H9 (cell line): ENCODE measurements around the gene ACSL3. TPM values are rescaled to one million over a fixed set of nuclear protein-coding genes. Genes with fewer than 3 reads are reported as not detected.

Experiments used
- DNase-seq: peaks from one replicate; pipeline ENCODE4 v3.0.0-alpha.2; 2017
- H2AFZ ChIP-seq: one replicate; pipeline ENCODE4 v1.6.1; 2013; ENCODE audit warnings: mild to moderate bottlenecking, low read length, control low read depth, moderate library complexity
- H2AK5ac ChIP-seq: 2 replicates; pipeline ENCODE4 v1.6.1; 2013; ENCODE audit warnings: low read length, control low read depth, mixed read lengths; ENCODE audit not compliant: insufficient read length
- H2BK120ac ChIP-seq: one replicate; pipeline ENCODE4 v1.6.1; 2013; ENCODE audit warnings: low read depth, mild to moderate bottlenecking, low read length, control low read depth, inconsistent platforms; ENCODE audit not compliant: poor library complexity, severe bottlenecking
- H2BK12ac ChIP-seq: 2 replicates; pipeline ENCODE4 v1.6.1; 2013; ENCODE audit warnings: low read length, control low read depth, mixed read lengths, low read depth; ENCODE audit not compliant: insufficient read length
- H2BK15ac ChIP-seq: 2 replicates; pipeline ENCODE4 v1.6.1; 2013; ENCODE audit warnings: low read depth, low read length, control low read depth
- H2BK20ac ChIP-seq: one replicate; pipeline ENCODE4 v1.6.1; 2013; ENCODE audit warnings: low read depth, mild to moderate bottlenecking, low read length, control low read depth, inconsistent platforms; ENCODE audit not compliant: poor library complexity, severe bottlenecking
- H2BK5ac ChIP-seq: 2 replicates; pipeline ENCODE4 v1.6.1; 2013; ENCODE audit warnings: low read length, control low read depth, mixed read lengths; ENCODE audit not compliant: insufficient read length
- H3K14ac ChIP-seq: 2 replicates; pipeline ENCODE4 v1.6.1; 2013; ENCODE audit warnings: low read length, control low read depth; ENCODE audit not compliant: insufficient read depth
- H3K18ac ChIP-seq: 2 replicates; pipeline ENCODE4 v1.6.1; 2013; ENCODE audit warnings: low read depth, mild to moderate bottlenecking, mixed read lengths, low read length, control low read depth; ENCODE audit not compliant: insufficient read length
- H3K23ac ChIP-seq: 2 replicates; pipeline ENCODE4 v1.6.1; 2013; ENCODE audit warnings: low read length, control low read depth, mixed read lengths, low read depth; ENCODE audit not compliant: insufficient read length
- H3K23me2 ChIP-seq: 2 replicates; pipeline ENCODE4 v1.6.1; 2013; ENCODE audit warnings: low read depth, mild to moderate bottlenecking, mixed read lengths, low read length, control low read depth; ENCODE audit not compliant: insufficient read length, poor library complexity, severe bottlenecking
- H3K27ac ChIP-seq: 2 replicates; pipeline ENCODE4 v1.5.1; 2013; ENCODE audit warnings: low read length, control low read depth, mixed read lengths, low read depth; ENCODE audit not compliant: insufficient read length
- H3K27me3 ChIP-seq: 2 replicates; pipeline ENCODE4 v1.6.1; 2013; ENCODE audit warnings: low read length, control low read depth, inconsistent platforms; ENCODE audit not compliant: insufficient read depth
- H3K4ac ChIP-seq: 2 replicates; pipeline ENCODE4 v1.6.1; 2013; ENCODE audit warnings: low read depth, mild to moderate bottlenecking, control low read depth, inconsistent platforms, low read length, moderate library complexity
- H3K4me1 ChIP-seq: 2 replicates; pipeline ENCODE4 v1.6.1; 2013; ENCODE audit warnings: low read length, control low read depth, inconsistent platforms; ENCODE audit not compliant: insufficient read depth
- H3K4me2 ChIP-seq: 2 replicates; pipeline ENCODE4 v1.6.1; 2013; ENCODE audit warnings: low read length, control low read depth, mixed read lengths; ENCODE audit not compliant: insufficient read length, insufficient read depth
- H3K56ac ChIP-seq: 2 replicates; pipeline ENCODE4 v1.6.1; 2013; ENCODE audit warnings: low read depth, mild to moderate bottlenecking, mixed read lengths, low read length, control low read depth; ENCODE audit not compliant: insufficient read length
- H3K79me1 ChIP-seq: 2 replicates; pipeline ENCODE4 v1.6.1; 2013; ENCODE audit warnings: low read depth, mild to moderate bottlenecking, moderate library complexity, low read length, control low read depth, inconsistent platforms; ENCODE audit not compliant: insufficient read depth, poor library complexity, severe bottlenecking
- H3K79me2 ChIP-seq: 2 replicates; pipeline ENCODE4 v1.6.1; 2013; ENCODE audit warnings: low read length, control low read depth, inconsistent platforms; ENCODE audit not compliant: insufficient read depth
- H3K9ac ChIP-seq: 2 replicates; pipeline ENCODE4 v1.6.1; 2013; ENCODE audit warnings: low read length, control low read depth, mixed read lengths; ENCODE audit not compliant: insufficient read length; ENCODE audit errors: extremely low read depth
- H3K9me3 ChIP-seq: one replicate; pipeline ENCODE4 v1.6.1; 2013; ENCODE audit warnings: low read depth, low read length, inconsistent platforms; ENCODE audit not compliant: control insufficient read depth
- H3T11ph ChIP-seq: one replicate; pipeline ENCODE4 v1.6.1; 2013; ENCODE audit warnings: mild to moderate bottlenecking, low read length, control low read depth, inconsistent platforms
- H4K20me1 ChIP-seq: one replicate; pipeline ENCODE4 v1.6.1; 2013; ENCODE audit not compliant: control insufficient read depth, insufficient read length, insufficient read depth
- H4K5ac ChIP-seq: 2 replicates; pipeline ENCODE4 v1.6.1; 2013; ENCODE audit warnings: low read depth, mild to moderate bottlenecking, mixed read lengths, low read length, control low read depth; ENCODE audit not compliant: insufficient read length
- H4K8ac ChIP-seq: replicated peaks from 2 replicates; pipeline ENCODE4 v1.6.1; 2013; ENCODE audit warnings: low read length, control low read depth, mixed read lengths, low read depth; ENCODE audit not compliant: insufficient read length
- H4K91ac ChIP-seq: 2 replicates; pipeline ENCODE4 v1.6.1; 2013; ENCODE audit warnings: low read depth, mild to moderate bottlenecking, moderate library complexity, mixed read lengths, low read length, control low read depth; ENCODE audit not compliant: insufficient read length
- H3K27ac Mint-ChIP-seq, 3 experiments: 2 replicates in 2 of 3; 3 replicates in 1 of 3; pipeline ENCODE4 v1.8.0; 2020 to 2021; ENCODE audit warnings: mixed read lengths in 3 of 3, mild to moderate bottlenecking in 1 of 3, moderate library complexity in 1 of 3
- H3K27me3 Mint-ChIP-seq: 2 replicates; pipeline ENCODE4 v1.8.0; 2021; ENCODE audit warnings: low read depth, mild to moderate bottlenecking, moderate library complexity, mixed read lengths
- H3K36me3 Mint-ChIP-seq, 3 experiments: 2 replicates in 2 of 3; 3 replicates in 1 of 3; pipeline ENCODE4 v1.8.0; 2020 to 2021; ENCODE audit warnings: low read depth in 3 of 3, mixed read lengths in 3 of 3; ENCODE audit not compliant: insufficient read depth in 1 of 3
- H3K4me1 Mint-ChIP-seq, 2 experiments: 2 replicates each; pipeline ENCODE4 v1.8.0; 2020; ENCODE audit warnings: mixed read lengths in 2 of 2
- H3K4me3 Mint-ChIP-seq, 2 experiments: 2 replicates in 1 of 2; 3 replicates in 1 of 2; pipeline ENCODE4 v1.8.0; 2020 to 2021; ENCODE audit warnings: mild to moderate bottlenecking in 2 of 2, mixed read lengths in 2 of 2, moderate library complexity in 1 of 2
- H3K9me3 Mint-ChIP-seq, 2 experiments: 2 replicates in 1 of 2; 3 replicates in 1 of 2; pipeline ENCODE4 v1.8.0; 2020; ENCODE audit warnings: mild to moderate bottlenecking in 2 of 2, mixed read lengths in 2 of 2, moderate library complexity in 1 of 2
- WGBS: extraction: QIAGEN DNeasy Blood & Tissue Kit; methylation state at CpG from one replicate; pipeline ENCODE4 v1.1.7; 2013; ENCODE audit warnings: missing lambda C conversion rate, low lambda C conversion rate, mixed read lengths; ENCODE audit not compliant: insufficient read length; ENCODE audit errors: extremely low coverage; 5-methylcytosine and 5-hydroxymethylcytosine counted together
- total RNA-seq: library from RNA; stranded (reverse); gene quantifications from 2 replicates; pipeline ENCODE4 v1.2.1, GENCODE V29; 2021
- TF ChIP-seq, protein P1 (sequence below): fragments of 200-600 bp; sonication (generic); conservative IDR thresholded peaks from 3 replicates; pipeline ENCODE4 v1.8.0; 2021; ENCODE audit warnings: antibody characterized with exemption, mild to moderate bottlenecking

Gene ACSL3
- total RNA-seq, 1 experiment from 2014 or later, result 60.9 TPM

DNA sequence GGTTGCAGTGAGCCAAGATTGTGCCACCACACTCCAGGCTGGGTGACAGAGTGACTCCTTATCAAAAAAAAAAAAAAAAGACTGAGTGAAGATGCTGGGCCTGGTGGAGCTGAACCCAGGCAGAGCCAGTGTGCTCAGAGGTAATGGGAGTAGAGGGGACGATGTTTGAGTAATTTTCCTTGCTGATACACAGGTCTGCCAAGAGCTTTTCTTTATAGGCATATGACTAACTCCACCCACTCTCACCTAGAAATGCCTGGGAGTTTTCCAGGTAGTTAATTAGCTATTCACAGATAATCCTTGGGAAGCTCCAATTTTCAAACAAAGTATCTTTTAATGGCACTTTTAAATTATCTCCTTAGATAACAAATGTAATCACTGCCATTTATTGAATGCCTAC lies 33.4 kb upstream of the ACSL3 start:
- no peak overlapping the region for H2BK15ac ChIP-seq
- no peaks in the 10 kb centered on the region for H3K23me2 ChIP-seq
- no peak overlapping the region for H3K56ac ChIP-seq
- Mint-ChIP-seq H3K27me3 (no peaks in the 10 kb centered on the region; the same call in 1 of the 2 replicates), H3K9me3 (no peaks in the 10 kb centered on the region), H3K27ac (no peak overlapping the region), H3K36me3 (no peaks in the 10 kb centered on the region), H3K4me1 (no peaks in the 10 kb centered on the region), H3K4me3 (no peak overlapping the region)
- WGBS, result no CpG with 5 or more reads among the region's 1 CpG
- no peak overlapping the region for H2BK120ac ChIP-seq
- no peaks in the 10 kb centered on the region for H3K27me3 ChIP-seq
- no peak overlapping the region for H3K14ac ChIP-seq
- no peaks in the 10 kb centered on the region for H3K9me3 ChIP-seq
- H2BK5ac ChIP-seq, result no peak overlapping the region
- H3K18ac ChIP-seq, result no peak overlapping the region
- no peak overlapping the region for H3K9ac ChIP-seq
- no peaks in the 10 kb centered on the region for H3K79me1 ChIP-seq
- H4K91ac ChIP-seq, result no peak overlapping the region
- no peaks in the 10 kb centered on the region for H4K20me1 ChIP-seq
- H3K79me2 ChIP-seq, result no peaks in the 10 kb centered on the region
- H3K4me1 ChIP-seq, result no peaks in the 10 kb centered on the region
- H2AFZ ChIP-seq, result no peak overlapping the region
- no peak overlapping the region for H4K5ac ChIP-seq
- H2BK20ac ChIP-seq, result no peak overlapping the region
- H2BK12ac ChIP-seq, result no peak overlapping the region
- H3K4me2 ChIP-seq, result no peak overlapping the region
- H4K8ac ChIP-seq, result no peak overlapping the region
- no peak overlapping the region for H3K4ac ChIP-seq
- H2AK5ac ChIP-seq, result no peak overlapping the region
- TF ChIP-seq, protein P1, sequence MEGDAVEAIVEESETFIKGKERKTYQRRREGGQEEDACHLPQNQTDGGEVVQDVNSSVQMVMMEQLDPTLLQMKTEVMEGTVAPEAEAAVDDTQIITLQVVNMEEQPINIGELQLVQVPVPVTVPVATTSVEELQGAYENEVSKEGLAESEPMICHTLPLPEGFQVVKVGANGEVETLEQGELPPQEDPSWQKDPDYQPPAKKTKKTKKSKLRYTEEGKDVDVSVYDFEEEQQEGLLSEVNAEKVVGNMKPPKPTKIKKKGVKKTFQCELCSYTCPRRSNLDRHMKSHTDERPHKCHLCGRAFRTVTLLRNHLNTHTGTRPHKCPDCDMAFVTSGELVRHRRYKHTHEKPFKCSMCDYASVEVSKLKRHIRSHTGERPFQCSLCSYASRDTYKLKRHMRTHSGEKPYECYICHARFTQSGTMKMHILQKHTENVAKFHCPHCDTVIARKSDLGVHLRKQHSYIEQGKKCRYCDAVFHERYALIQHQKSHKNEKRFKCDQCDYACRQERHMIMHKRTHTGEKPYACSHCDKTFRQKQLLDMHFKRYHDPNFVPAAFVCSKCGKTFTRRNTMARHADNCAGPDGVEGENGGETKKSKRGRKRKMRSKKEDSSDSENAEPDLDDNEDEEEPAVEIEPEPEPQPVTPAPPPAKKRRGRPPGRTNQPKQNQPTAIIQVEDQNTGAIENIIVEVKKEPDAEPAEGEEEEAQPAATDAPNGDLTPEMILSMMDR, result no peak
- H3K27ac ChIP-seq, result no peak overlapping the region
- H3T11ph ChIP-seq, result no peak overlapping the region
- no peak overlapping the region for H3K23ac ChIP-seq
- no peak for DNase-seq
